Right kidney (tissue), 1 donor: Measurements from ENCODE around the gene ATP7B.

ENCODE experiments used
- DNase-seq: peaks from one replicate; pipeline ENCODE4 v3.0.0-alpha.2; 2016

ATP7B gene

DNA sequence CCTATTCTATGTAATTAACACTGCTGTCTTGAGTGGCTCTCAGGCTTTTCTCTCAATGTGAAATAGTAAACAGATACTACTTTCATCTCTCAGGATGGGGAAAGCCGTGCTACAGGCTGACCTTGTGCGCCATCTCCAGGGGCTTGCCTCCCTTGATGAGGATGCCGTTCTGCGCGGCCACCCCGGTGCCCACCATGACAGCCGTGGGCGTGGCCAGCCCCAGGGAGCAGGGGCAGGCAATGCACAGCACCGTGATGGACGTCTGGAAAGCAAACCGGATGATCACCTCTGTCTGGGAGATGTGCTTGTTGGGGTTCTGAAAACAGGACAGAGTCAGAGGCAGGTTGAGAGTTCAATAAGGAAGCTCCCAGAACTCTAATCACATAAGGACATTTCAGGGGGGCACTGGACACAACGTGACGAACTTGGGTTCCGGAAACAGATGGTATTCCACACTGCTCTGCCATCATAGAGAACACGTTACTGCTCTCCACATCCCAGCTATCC is 65.0 kb downstream of the ATP7B start:
- no peak for DNase-seq

DNA sequence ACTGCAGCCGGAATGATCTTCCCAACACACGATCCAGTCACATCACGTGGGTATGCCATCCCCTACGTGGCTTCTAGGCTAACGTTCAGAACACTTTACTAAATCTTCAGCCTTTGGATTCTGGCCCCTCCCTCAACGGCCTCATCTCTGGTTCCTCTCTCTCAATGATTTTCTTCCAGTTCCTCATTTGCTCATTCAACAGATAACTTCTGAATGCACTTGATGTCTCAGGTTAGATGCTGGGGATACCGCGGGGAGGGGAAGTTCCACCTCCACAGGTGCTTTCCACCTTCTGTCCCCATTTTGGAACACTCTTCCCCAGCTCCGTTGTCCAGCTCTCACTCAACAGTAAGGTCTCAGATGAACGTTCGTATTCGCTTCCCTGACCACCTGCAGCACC is 66.1 kb downstream of the ATP7B start:
- no peak for DNase-seq

DNA sequence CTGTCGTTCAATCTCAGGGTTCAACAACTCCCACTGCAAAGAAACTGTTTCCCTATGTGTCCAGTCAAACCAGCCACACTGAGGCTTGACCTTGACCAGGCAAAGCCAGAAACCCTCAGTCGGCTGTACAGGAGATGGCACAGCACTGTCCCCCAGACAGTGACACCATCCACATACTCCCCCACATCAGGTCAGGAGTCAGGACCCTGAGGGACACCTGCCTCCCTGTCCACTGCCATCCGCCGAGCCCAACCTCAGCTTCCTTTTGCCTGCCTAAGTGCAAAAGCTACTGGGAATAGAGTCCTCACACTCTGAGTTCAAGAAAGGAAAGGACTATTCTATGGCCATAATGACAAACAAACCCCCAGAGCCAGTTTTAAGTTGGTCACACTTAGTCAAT is 66.8 kb downstream of the ATP7B start:
- no peak for DNase-seq

DNA sequence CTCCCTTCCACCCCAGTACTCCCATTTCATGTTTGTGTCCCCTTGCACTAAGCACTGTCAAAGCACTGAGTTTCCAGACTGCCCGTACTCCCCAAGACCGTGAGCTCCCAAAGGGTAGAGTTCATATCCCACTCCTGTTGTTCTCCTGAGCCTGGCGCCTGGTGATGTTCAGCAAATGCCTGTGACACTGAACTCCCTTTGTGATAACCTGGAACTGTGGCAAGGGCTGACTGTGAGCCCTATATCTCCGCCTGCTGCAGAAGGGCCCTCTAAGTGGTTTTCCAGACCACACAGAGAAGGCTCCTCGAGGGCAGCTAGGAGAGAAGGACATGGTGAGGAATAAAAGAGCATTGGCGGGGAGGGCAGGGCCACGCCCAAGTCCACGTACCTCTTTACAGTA is 67.5 kb downstream of the ATP7B start:
- no peak for DNase-seq

DNA sequence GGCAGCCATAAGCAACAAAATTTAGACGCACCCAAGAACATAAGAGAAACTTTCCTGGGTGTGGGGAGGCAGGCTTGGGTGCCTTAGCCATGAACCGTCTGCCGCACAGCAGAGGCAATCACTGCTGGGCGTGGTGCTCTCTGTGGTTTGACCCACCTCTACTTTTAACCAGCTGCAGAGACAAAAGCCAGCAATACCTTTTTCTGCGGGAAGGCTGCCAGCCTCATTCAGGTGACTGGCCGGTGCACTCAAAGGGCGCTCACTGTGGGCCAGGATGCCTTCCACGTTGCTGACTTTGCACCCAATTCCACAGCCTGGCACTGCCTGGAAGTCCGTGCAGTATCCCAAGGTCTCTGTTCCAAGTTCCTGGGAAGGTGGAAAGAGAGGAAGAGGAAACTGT is 69.1 kb downstream of the ATP7B start:
- no peak for DNase-seq

DNA sequence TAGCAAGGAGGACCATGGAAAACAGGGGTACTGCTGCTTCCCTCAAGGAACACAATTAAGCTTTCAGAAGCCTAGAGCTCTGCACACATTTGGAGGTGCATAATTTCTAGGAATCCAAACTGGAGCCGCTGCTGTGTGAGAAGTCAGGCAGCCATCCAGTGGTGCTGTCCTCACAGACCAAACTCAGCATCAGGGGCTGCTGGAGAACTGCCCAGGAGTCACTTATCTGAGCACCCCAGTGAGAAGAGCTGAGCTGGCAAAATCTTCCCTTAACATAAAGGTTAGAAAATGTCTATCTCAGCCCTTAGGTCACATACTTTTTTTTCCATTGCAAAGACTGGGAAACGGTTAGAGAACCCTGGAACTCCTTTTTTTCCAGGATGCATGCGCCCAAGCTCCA is 72.8 kb downstream of the ATP7B start:
- DNase-seq, result no peak

DNA sequence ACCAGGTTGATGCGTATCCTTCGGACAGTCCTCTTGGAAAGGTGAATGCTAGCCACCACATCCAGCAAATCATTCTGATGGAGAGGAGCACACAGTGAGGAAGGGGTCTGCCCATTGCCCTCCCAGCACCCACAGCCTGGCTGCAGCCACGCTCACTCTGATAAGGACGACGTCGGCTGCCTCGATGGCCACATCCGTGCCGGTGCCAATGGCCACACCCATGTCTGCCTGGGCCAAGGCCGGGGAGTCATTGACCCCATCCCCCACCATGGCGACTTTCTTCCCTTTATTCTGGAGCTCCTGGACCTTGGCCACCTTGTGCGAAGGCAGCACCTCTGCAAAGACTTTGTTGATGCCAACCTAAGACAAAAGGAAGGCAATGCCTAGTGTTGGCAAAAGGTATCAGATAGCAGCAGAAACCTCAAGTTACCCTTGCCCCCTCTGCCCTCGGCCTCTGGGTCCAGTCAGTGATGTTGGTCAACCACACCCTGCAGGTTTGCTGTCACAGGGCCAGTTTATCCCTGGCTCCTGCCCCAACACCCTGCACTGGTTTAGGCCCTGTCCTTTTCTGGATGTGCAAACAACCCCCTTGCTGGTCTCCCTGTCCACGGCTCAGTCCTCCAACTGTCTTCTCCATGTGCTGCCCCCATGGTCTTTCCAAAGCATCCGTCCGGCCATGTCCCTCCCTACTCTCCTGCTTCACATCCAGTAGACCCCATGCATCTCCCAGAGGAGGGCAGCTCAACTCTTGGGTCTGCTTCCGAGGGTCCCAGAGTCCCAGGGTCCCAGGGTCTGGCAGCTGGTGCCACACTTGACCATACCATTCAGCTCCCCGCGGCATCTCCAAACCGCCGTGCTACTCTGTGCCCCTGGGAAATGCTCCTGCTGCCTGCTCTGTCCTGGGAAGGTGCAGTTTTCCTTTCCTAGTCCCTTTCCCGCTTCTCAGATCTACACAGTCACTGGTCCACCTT is 73.6 kb downstream of the ATP7B start:
- no peak for DNase-seq

DNA sequence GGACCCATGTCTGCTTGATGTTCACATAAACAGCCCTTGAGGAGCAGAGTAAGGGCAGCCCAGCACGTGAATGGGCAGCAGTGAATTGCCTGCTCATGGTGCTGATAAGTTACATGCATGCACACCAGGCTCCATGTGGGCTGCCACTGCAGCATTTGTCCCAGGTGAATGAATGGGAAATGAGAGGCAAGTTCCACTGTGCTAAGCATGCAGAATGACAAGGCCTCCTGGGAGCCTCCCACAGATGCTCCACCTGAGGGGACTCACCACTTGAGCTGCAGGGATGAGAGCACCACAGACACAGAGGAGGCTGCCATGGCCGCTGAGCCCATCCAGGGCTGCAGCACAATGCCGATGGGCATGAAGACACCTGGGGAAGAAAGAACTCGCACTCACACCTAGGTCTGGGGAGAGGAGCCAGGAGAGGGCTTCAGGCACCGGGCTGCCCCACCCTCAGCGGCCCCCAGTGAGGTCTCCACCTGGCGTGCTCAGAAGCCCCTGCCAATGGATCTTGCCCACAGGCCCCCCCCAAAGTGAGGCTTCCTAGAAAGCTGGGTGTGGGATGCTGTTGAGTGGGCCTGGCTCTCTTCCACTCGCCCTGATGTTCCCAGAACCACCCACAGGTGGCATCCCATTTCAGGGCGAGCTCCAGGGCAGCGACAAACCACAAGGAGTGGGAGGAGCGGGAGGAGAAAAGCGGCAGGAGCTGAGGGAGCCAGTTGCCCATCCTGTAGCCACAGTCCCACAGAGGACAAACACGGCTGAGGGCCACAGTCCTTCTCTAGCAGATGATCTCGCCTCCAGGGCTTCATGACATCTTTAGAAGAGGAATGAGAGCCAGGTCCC is 75.7 kb downstream of the ATP7B start:
- DNase-seq, result no peak

DNA sequence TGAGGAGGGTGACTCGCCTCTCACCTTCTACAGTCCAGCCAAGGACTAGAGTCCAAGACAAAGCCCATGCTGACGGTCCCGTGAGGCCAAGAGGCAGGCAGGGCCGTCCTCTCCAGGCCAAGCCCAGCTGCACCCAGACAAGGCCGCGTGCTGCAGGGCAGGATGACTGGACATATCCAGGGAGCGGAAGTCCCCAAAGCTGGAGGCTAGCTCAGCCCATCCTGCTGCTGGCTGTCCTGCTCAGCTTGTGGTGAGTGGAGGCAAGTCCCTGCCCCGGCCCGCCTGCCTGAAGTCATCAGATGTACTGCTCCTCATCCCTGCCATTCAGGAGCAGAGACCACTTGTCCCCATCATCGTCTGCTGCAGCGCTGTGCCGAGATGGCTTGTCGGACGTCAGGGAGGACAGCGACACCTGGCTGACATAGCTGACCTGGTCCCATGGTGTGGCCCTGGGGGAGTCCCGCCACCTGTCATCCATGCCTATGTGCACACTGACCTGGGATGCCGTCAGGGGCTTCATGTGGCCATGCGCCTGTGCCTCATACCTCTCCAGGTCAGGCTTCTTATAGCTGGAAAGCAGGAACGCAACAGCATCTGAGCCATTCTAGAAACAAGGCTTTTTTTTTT is 76.7 kb downstream of the ATP7B start:
- no peak for DNase-seq

DNA sequence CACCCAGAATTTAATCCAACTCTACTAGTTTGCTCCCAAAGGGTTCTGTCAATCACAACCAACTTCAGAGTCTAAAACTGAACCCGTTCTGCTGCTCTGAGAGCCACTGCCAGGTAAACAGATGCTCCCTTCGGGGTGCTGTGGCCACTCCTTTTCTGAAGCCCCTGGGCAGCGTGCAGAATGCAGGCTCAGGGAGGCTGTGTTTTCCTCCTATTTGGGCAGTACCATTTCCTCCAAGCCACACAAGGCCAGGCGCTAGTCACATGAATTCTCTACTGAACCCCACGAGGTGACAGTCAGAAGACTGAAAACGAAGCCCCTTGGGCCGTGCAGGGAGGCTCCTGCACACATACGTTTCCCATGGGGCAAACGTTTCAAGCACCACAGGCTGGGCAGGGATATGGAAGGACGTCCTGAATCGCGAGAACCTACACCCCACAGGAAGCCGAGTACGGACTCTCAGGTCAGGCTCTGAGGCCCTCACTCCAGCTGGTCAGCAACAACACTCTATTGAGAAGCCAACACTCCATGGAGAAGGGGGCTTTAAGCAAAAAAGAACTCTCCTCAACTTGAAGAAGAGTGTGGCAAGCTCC is 77.7 kb downstream of the ATP7B start:
- no peak for DNase-seq

DNA sequence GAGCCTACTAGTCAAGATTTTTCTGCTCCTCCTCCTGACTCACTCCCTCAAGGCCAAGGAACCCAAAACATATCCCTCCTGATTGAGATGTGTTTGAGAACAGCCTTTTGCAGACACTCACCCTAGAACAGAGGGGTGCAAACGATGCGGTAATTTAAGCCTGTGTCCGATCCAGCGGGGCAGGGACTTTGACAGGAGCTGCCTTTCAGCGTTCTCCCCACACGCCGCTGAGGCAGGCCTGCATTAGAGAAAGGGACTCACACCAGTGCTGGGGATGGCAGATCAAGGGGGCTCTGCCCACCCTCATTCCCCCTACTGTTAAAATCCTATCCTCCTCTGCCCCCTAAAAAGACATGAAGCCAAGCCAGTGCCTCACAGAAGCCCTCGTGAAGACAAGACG is 79.0 kb downstream of the ATP7B start:
- DNase-seq, result no peak

DNA sequence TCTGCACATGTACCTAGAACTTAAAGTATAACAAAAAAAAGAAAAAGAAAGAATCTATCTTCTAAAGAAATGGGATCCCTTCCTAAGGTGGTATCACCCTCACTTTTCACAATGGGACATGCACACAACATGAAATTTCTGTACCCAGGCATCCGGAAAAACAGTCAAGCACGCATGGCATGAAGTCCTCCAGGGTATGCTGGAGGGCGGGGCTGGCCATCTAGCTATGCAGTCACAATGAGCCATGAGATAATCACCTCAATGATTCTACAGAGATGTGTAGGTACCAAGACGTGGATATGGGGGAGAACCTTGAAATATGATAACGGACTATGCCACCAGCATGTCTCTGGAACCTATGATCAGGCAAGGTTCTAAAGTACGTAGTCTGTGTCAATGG is 79.6 kb downstream of the ATP7B start:
- no peak for DNase-seq

DNA sequence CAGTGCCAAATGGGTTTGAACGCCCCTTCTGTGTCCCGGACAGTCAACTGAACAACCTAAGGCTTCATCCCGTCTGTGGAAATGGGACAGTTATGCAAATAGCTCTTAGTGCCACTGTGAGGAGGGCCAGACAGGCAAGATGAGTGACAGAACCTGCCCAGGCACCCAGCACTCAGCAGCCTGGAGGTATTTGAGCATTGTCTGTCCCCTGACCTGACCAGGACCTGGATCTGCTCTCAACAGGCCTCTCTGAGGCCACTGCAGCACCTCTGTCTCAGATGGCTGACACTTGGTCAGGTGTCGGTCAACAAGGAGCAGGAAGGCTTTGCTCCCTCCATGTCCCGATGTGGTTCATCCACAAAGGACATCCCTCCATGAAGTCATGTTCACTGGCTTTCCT is 81.6 kb downstream of the ATP7B start:
- no peak for DNase-seq

DNA sequence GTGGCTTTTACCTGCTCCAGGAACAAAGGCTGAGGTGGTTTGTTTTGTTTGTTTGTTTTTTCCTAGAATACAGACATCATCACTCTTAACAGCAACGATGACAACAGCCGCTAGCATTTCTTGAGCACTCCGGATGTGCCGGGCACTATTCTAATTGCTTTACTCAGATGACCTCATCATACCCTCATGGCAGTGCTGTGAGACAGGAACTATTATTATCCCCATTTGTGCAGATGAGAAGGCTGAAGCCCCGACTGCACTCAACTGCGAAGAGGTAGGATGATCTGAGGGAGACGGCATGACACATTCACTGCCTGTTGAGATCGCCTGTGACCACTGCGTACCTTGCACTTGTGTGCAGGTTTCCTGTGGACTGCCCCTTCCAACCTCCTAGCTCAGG is 83.0 kb downstream of the ATP7B start:
- no peak for DNase-seq

DNA sequence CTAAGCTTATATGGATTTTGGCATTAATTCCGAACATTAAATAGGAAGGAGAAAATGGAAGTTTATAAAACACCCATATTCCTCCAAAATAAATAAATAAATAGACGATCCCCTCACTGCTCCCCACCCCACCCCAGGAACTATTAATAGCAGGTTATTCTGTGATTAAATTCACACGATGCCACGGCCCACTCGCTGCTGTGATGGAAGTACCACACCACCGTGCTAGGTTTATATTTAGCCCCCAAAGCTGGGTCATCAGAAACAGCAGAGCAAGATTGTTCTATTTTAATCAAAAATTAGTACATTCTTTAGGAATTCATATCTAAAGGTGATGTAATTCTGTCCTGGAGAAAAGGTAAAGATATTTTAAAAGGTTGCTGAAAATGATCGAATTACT is 84.1 kb downstream of the ATP7B start:
- no peak for DNase-seq

DNA sequence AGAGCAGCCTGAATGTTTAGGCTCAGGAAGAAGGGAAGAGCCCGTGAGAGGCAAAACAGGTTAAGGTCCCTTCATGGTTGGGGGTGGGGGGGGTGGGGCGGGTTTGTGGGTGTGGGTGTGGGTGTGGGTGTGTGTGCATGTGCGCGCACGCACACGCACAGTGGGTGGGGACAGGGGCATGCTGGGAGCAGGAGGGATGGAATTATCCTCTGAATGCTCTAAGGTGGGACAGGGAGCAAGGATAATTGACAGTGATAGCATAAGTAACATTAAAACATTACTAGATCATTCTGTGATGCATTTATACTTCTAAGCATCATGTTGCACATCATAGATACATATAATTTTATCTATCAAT is 84.7 kb downstream of the ATP7B start:
- no peak for DNase-seq

DNA sequence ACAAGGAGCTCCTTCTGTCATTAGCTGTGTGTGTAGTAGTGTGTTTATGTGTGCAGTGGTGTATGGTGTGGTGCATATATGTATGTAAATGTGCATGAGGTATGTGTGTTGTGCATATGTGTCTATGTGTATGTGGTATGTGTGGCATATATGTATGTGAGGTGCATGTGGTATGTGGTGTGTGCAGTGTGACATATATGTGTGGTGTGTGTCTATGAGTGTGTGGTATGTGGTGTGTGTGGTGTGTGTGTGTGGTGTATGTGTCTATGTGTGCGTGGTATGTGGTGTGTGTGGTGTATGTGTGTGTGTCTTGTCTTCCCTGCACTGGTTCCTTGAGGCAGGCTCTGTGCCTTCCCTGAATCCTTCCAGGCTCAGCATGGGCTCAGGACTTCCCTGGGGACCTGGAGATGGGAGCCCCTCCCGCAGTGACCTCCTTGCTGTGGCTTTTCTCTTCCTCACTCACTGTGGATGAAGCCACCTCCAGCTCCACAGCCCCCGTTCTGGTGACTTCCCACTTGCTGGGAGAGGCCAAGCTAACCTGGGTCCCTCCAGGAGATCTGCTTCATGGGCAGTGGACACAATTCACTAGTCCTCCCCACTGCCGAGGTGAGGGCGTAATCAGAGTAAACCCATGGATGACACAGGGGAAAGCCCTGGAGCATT is 85.3 kb downstream of the ATP7B start:
- DNase-seq, result no peak

DNA sequence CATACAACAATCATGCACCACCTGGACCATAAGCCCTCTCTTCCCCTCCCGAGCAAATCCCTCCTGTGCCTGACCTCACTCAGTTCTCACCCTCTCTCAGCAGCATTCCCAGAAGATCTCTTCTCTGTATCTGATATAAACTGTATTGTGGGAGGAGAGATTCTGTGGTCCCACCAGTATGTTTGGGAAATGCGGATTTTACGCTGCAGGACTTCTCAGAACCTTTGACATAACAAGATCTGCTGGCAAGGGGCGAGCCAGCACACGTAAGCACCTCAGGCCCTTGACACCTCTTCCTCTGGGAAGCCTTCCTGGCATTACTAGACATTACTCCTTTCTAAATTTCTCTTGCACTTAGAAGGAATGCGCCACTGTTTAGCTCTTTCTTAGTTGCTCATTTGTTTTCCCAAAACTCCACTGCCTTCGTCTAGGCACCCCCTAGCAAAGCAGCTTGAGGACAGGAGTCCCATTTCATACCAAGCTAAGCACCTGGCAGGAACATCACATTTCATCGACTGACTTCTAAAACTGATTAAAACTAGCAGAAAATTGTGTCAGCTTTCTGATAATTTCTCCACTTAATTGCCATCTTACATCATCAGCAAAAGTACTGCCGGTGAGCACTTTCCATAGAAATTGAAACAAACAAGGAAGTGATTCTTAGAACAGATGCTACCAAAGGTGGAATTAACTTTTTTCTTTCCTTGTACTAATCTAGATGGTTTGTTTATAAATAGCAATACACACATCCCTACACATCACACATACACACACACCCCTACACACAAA is 86.3 kb downstream of the ATP7B start:
- no peak for DNase-seq

DNA sequence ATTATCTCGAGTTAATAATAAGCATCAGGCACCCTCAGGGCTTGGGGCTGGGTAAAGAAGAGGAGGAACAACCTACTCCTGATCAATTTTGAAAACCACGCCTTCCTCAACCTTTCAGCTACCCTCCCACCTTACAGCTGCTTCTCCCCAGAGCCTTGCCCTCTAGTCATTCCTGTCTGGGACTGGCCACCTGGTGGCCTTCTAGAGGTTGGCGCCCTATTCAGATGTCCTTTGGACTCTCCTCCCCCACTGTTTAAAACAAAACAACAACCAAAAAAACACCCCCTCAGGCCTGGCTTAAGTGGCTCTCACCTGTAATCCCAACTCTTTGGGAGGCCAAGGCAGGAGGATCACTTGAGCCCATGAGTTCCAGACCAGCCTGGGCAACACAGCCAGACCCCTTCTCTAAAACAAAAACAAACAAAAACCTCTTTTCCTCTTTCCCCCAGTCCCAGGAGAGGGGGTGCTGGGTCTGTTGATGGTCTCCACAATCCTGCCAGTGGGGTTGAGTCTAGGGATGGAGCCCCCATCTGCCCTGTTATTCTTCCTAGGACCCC is 87.2 kb downstream of the ATP7B start:
- no peak for DNase-seq

DNA sequence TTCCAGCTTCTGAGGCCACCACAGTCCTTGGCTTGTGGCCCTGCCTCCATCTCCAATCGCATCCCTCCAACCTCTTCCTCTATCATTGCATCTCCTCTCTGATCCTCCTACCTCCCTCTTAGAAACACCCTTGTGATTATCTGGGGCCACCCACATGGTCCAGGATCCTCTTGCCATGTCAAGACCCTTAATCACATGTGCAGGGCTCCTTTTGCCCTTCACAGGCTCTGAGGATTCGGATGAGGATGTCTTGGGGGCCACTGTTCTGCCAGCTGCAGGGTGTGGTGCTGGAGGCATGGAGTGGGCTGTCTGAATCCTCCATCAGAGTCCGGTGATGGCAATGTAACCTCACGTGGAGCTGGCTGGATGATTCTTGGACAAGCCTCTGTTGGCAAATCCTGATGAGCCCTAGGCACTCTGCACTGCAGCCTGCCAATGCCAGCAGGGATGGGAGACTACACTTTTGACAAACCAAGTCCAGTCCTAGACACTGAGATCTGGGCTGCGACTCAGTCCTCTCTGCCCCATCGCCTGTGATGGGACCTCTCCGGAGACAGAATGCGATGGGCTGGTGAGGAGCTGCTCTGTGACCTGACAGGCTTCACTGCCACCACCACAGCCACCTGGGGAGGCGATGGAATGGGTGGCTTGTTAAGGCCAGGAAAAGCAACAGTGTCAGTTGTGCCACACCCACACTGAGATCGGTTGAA is 88.3 kb downstream of the ATP7B start:
- DNase-seq, result no peak
